ENCODE results near the gene HELZ. TPM values are rescaled to one million over a fixed set of nuclear protein-coding genes. Genes with fewer than 3 reads are reported as not detected.
"Not testable (repeated sequence)": the region's sequence is repeated elsewhere in the genome, so short reads cannot be mapped to it uniquely, and the experiment has no call there.

HELZ gene
- total and polyA plus RNA-seq, 4 donors: 3.8 to 69.2 (median 25.7) TPM

DNA sequence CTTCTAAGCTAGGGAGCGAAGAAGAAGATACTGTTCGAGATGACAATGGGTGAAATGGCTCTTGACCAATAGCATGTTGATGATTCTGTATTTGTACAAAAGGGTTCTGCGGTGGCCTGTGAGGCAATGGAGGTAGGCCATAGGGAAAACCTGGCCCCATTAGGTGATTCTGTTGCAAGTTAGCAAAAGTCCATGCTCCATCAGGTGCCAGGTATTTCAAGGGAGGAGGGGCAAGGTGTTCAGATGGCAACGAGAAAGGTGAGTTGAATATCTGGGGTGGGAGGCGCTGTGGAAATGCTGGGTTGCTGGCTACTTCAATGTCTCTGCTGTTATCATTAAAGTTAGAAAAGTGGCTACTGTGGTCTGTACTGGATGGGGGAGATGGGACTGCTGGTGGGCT lies 137.8 kb downstream of the HELZ start (continued):
- TF ChIP-seq, protein P1, sequence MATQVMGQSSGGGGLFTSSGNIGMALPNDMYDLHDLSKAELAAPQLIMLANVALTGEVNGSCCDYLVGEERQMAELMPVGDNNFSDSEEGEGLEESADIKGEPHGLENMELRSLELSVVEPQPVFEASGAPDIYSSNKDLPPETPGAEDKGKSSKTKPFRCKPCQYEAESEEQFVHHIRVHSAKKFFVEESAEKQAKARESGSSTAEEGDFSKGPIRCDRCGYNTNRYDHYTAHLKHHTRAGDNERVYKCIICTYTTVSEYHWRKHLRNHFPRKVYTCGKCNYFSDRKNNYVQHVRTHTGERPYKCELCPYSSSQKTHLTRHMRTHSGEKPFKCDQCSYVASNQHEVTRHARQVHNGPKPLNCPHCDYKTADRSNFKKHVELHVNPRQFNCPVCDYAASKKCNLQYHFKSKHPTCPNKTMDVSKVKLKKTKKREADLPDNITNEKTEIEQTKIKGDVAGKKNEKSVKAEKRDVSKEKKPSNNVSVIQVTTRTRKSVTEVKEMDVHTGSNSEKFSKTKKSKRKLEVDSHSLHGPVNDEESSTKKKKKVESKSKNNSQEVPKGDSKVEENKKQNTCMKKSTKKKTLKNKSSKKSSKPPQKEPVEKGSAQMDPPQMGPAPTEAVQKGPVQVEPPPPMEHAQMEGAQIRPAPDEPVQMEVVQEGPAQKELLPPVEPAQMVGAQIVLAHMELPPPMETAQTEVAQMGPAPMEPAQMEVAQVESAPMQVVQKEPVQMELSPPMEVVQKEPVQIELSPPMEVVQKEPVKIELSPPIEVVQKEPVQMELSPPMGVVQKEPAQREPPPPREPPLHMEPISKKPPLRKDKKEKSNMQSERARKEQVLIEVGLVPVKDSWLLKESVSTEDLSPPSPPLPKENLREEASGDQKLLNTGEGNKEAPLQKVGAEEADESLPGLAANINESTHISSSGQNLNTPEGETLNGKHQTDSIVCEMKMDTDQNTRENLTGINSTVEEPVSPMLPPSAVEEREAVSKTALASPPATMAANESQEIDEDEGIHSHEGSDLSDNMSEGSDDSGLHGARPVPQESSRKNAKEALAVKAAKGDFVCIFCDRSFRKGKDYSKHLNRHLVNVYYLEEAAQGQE (IDR thresholded peaks at IDR 0.05): no peak

DNA sequence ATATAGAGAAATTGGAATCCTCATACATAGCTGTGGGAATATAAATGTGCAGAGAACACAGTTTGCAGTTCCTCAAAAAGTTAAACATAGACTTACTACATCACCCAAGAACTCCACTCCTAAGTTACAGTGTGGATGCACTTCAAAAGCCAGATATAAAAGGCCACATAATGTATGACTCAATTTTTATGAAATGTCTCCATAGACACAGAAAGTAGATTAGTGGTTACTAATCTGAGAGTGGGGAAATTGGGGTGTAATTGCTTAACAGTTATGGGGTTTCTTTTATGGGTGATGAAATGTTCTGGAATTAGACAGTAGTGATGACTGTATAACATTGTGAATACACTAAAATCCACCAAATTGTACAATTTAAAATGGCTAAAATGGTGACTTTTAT lies 139.8 kb downstream of the HELZ start:
- Histone ChIP-seq H3K9ac (ENCODE audit: low read depth in 1 of 2, low read length in 2 of 2) (no peak overlapping the region), H3K9me3 (ENCODE audit: control insufficient read depth in 4 of 4, low read length in 3 of 4) (no peaks in the 10 kb centered on the region), H3K27ac (ENCODE audit: low read depth in 1 of 2, low read length in 2 of 2) (no peak overlapping the region), H3K4me3 (ENCODE audit: low read depth in 1 of 3, low read length in 3 of 3) (no peak overlapping the region), H3K4me1 (ENCODE audit: control insufficient read depth in 4 of 4, insufficient read depth in 4 of 4, low read length in 3 of 4) (peaks cover 0 to 4% (median 0%) of the 10 kb centered on the region in 4 donors), H3K27me3 (ENCODE audit: control insufficient read depth in 4 of 4, insufficient read depth in 4 of 4, low read length in 3 of 4) (no peaks in the 10 kb centered on the region), H3K36me3 (ENCODE audit: control insufficient read depth in 4 of 4, insufficient read depth in 3 of 4, low read depth in 1 of 4, low read length in 3 of 4) (peaks cover 7 to 36% (median 33%) of the 10 kb centered on the region in 4 donors)
- TF ChIP-seq TAF1 (conservative IDR thresholded peaks at IDR 0.05) (no peak), YY1 (IDR thresholded peaks at IDR 0.05) (no peak), GABPA (IDR thresholded peaks at IDR 0.05 in 1 of 2, conservative IDR thresholded peaks at IDR 0.05 in 1 of 2) (no peak), SP1 (IDR thresholded peaks at IDR 0.05) (no peak), JUND (IDR thresholded peaks at IDR 0.05) (no peak), HNF4G (IDR thresholded peaks at IDR 0.05) (no peak), FOXA1 (IDR thresholded peaks at IDR 0.05) (no peak)
- TF ChIP-seq, protein P2, sequence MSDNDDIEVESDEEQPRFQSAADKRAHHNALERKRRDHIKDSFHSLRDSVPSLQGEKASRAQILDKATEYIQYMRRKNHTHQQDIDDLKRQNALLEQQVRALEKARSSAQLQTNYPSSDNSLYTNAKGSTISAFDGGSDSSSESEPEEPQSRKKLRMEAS (IDR thresholded peaks at IDR 0.05): no peak
- TF ChIP-seq, protein P3, sequence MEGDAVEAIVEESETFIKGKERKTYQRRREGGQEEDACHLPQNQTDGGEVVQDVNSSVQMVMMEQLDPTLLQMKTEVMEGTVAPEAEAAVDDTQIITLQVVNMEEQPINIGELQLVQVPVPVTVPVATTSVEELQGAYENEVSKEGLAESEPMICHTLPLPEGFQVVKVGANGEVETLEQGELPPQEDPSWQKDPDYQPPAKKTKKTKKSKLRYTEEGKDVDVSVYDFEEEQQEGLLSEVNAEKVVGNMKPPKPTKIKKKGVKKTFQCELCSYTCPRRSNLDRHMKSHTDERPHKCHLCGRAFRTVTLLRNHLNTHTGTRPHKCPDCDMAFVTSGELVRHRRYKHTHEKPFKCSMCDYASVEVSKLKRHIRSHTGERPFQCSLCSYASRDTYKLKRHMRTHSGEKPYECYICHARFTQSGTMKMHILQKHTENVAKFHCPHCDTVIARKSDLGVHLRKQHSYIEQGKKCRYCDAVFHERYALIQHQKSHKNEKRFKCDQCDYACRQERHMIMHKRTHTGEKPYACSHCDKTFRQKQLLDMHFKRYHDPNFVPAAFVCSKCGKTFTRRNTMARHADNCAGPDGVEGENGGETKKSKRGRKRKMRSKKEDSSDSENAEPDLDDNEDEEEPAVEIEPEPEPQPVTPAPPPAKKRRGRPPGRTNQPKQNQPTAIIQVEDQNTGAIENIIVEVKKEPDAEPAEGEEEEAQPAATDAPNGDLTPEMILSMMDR (IDR thresholded peaks at IDR 0.05; ENCODE audit: low read depth, low read length, missing input control): no peak
- TF ChIP-seq, protein P1 (IDR thresholded peaks at IDR 0.05): no peak
- DNase-seq (ENCODE audit: low spot score): no peak

DNA sequence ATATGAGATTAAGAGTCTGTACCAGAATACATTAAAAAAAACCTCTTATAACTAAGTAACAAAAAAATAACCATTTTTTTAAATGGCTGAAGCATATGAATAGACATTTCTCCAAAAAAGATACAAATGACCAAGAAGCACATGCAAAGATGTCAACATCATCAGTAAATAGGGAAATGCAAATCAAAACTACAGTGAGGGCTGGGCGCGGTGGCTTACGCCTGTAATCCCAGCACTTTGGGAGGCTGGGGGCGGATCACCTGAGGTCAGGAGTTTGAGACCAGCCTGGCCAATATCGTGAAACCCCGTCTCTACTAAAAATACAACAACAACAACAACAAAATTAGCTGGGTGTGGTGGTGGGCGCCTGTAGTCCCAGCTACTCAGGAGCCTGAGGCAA lies 140.4 kb downstream of the HELZ start:
- not testable (repeated sequence) for H3K4me1 ChIP-seq (ENCODE audit: control insufficient read depth in 4 of 4, insufficient read depth in 4 of 4, low read length in 3 of 4); H3K4me3 ChIP-seq (ENCODE audit: low read depth in 1 of 3, low read length in 3 of 3); H3K27me3 ChIP-seq (ENCODE audit: control insufficient read depth in 4 of 4, insufficient read depth in 4 of 4, low read length in 3 of 4); DNase-seq (ENCODE audit: low spot score); H3K27ac ChIP-seq (ENCODE audit: low read depth in 1 of 2, low read length in 2 of 2); H3K9me3 ChIP-seq (ENCODE audit: control insufficient read depth in 4 of 4, low read length in 3 of 4); H3K9ac ChIP-seq (ENCODE audit: low read depth in 1 of 2, low read length in 2 of 2)
- H3K36me3 ChIP-seq (ENCODE audit: control insufficient read depth in 4 of 4, insufficient read depth in 3 of 4, low read depth in 1 of 4, low read length in 3 of 4): peaks cover 7 to 36% (median 33%) of the 10 kb centered on the region in 4 donors
- 98% methylated on average over 7 of the region's 7 CpGs for WGBS
